Kidney tubule cell (primary cell): ENCODE results near the gene LRP10.
A peak's percentile ranks its signal among the peaks of the same experiment; 100 is the strongest.
"Not testable (repeated sequence)": the region's sequence is repeated elsewhere in the genome, so short reads cannot be mapped to it uniquely, and the experiment has no call there.

Experiments
- DNase-seq: peaks from one replicate; pipeline ENCODE4 v3.0.0-alpha.2; 2018; ENCODE audit warnings: low spot score

LRP10 gene

GRCh38 chr14:22843123-22843925 lies 28.2 kb upstream of the LRP10 start:
- no peak for DNase-seq

GRCh38 chr14:22844221-22845102 lies 27.1 kb upstream of the LRP10 start:
- DNase-seq: no peak

- DNase-seq: no peak
These were observed 26.5 kb upstream of the LRP10 start for GRCh38 chr14:22845103-22845394.

- DNase-seq: no peak
These were observed 25.5 kb upstream of the LRP10 start for GRCh38 chr14:22845821-22846625.

GRCh38 chr14:22846811-22847307 lies 24.7 kb upstream of the LRP10 start:
- DNase-seq: no peak

GRCh38 chr14:22847661-22848341 lies 23.7 kb upstream of the LRP10 start:
- peak; percentile 37 for DNase-seq

GRCh38 chr14:22848351-22849164 lies 23.0 kb upstream of the LRP10 start:
- peak; percentile 62 for DNase-seq

- peak; percentile 42 for DNase-seq
These were observed 22.2 kb upstream of the LRP10 start for GRCh38 chr14:22849212-22849819.

- DNase-seq: peak; percentile 98
These were observed 20.4 kb upstream of the LRP10 start for GRCh38 chr14:22850944-22851764.

- DNase-seq: not testable (repeated sequence)
These were observed 19.4 kb upstream of the LRP10 start for GRCh38 chr14:22852178-22852577.

GRCh38 chr14:22852599-22852939 lies 19.0 kb upstream of the LRP10 start:
- DNase-seq: no peak

GRCh38 chr14:22852940-22853767 lies 18.4 kb upstream of the LRP10 start:
- peak; percentile 85 for DNase-seq

GRCh38 chr14:22854296-22854695 lies 17.2 kb upstream of the LRP10 start:
- DNase-seq: not testable (repeated sequence)

- DNase-seq: peak; percentile 76
These were observed 16.4 kb upstream of the LRP10 start for GRCh38 chr14:22854963-22855724.

- DNase-seq: no peak
These were observed 15.1 kb upstream of the LRP10 start for GRCh38 chr14:22856428-22856827.

GRCh38 chr14:22860377-22860776 lies 11.2 kb upstream of the LRP10 start:
- not testable (repeated sequence) for DNase-seq

GRCh38 chr14:22861651-22862050 lies 9.9 kb upstream of the LRP10 start:
- DNase-seq: no peak

- no peak for DNase-seq
These were observed 6.6 kb upstream of the LRP10 start for GRCh38 chr14:22864979-22865378.
